Mesenchymal stem cell (in vitro differentiated cells and primary cell): Measurements from ENCODE around the gene B4GALT3.

Experiments
- DNase-seq: peaks from one replicate; pipeline ENCODE4 v3.0.0-alpha.2; 2013
- H2AFZ ChIP-seq: one replicate; pipeline ENCODE4 v1.6.1; 2013; ENCODE audit warnings: low read depth, mild to moderate bottlenecking, control low read depth, inconsistent platforms, low read length, moderate library complexity
- H2AK5ac ChIP-seq: 2 replicates; pipeline ENCODE4 v1.6.1; 2013; ENCODE audit warnings: low read length, moderate library complexity, mild to moderate bottlenecking, inconsistent platforms; ENCODE audit not compliant: severe bottlenecking
- H2BK120ac ChIP-seq: one replicate; pipeline ENCODE4 v1.6.1; 2013; ENCODE audit warnings: low read depth, mild to moderate bottlenecking, inconsistent platforms, low read length, moderate library complexity
- H2BK12ac ChIP-seq, 2 experiments: one replicate each; pipeline ENCODE4 v1.6.1; 2013; ENCODE audit warnings: inconsistent platforms in 2 of 2, low read length in 2 of 2, mild to moderate bottlenecking in 2 of 2, moderate library complexity in 2 of 2, control low read depth in 1 of 2
- H2BK15ac ChIP-seq: one replicate; pipeline ENCODE4 v1.6.1; 2013; ENCODE audit warnings: mild to moderate bottlenecking, low read depth, inconsistent platforms; ENCODE audit not compliant: poor library complexity, severe bottlenecking
- H2BK5ac ChIP-seq: 2 replicates; pipeline ENCODE4 v1.6.1; 2013; ENCODE audit warnings: low read depth, mild to moderate bottlenecking, low read length, control low read depth, inconsistent platforms; ENCODE audit not compliant: poor library complexity, severe bottlenecking
- H3K14ac ChIP-seq, 2 experiments: one replicate each; pipeline ENCODE4 v1.6.1; 2013; ENCODE audit warnings: inconsistent platforms in 2 of 2, low read length in 2 of 2, control low read depth in 1 of 2, mild to moderate bottlenecking in 1 of 2, moderate library complexity in 1 of 2
- H3K18ac ChIP-seq, 2 experiments: one replicate each; pipeline ENCODE4 v1.6.1; 2013; ENCODE audit warnings: inconsistent platforms in 2 of 2, low read length in 2 of 2, control low read depth in 1 of 2, low read depth in 1 of 2, mild to moderate bottlenecking in 1 of 2
- H3K23ac ChIP-seq, 2 experiments: one replicate each; pipeline ENCODE4 v1.6.1; 2013; ENCODE audit warnings: inconsistent platforms in 2 of 2, low read length in 2 of 2, mild to moderate bottlenecking in 2 of 2, moderate library complexity in 2 of 2, control low read depth in 1 of 2
- H3K27ac ChIP-seq: 2 replicates; pipeline ENCODE4 v1.5.1; 2013; ENCODE audit warnings: mild to moderate bottlenecking, moderate library complexity, low read length, control low read depth, inconsistent platforms; ENCODE audit not compliant: poor library complexity, severe bottlenecking
- H3K27me3 ChIP-seq, 2 experiments: 2 replicates each; pipeline versions ENCODE4 v1.6.1 to v1.7.0; 2013; ENCODE audit warnings: low read length in 2 of 2, mild to moderate bottlenecking in 2 of 2, moderate library complexity in 2 of 2, control low read depth in 1 of 2, inconsistent platforms in 1 of 2; ENCODE audit not compliant: control insufficient read depth in 1 of 2, insufficient read depth in 1 of 2
- H3K36me3 ChIP-seq, 2 experiments: 2 replicates each; pipeline versions ENCODE4 v1.6.1 to v1.7.0; 2013; ENCODE audit warnings: low read length in 2 of 2, control low read depth in 1 of 2, inconsistent platforms in 1 of 2, low read depth in 1 of 2, mild to moderate bottlenecking in 1 of 2; ENCODE audit not compliant: insufficient read depth in 2 of 2, control insufficient read depth in 1 of 2
- H3K4ac ChIP-seq, 2 experiments: one replicate each; pipeline ENCODE4 v1.6.1; 2013; ENCODE audit warnings: inconsistent platforms in 2 of 2, low read length in 2 of 2, mild to moderate bottlenecking in 2 of 2, moderate library complexity in 2 of 2, control low read depth in 1 of 2, low read depth in 1 of 2
- H3K4me1 ChIP-seq: 2 replicates; pipeline ENCODE4 v1.6.1; 2013; ENCODE audit warnings: low read depth, low read length, control low read depth; ENCODE audit not compliant: control insufficient read depth, insufficient read depth
- H3K4me2 ChIP-seq: 2 replicates; pipeline ENCODE4 v1.6.1; 2013; ENCODE audit warnings: low read length, mild to moderate bottlenecking, inconsistent platforms; ENCODE audit not compliant: poor library complexity, severe bottlenecking
- H3K4me3 ChIP-seq, 2 experiments: 2 replicates each; pipeline versions ENCODE4 v1.5.1 to v1.7.0; 2013; ENCODE audit warnings: low read length in 2 of 2, mild to moderate bottlenecking in 2 of 2, control low read depth in 1 of 2, low read depth in 1 of 2; ENCODE audit not compliant: insufficient read depth in 1 of 2
- H3K79me1 ChIP-seq: replicated peaks from 2 replicates; pipeline ENCODE4 v1.6.1; 2013; ENCODE audit warnings: mild to moderate bottlenecking, control low read depth, low read length, inconsistent platforms; ENCODE audit not compliant: poor library complexity, severe bottlenecking
- H3K9ac ChIP-seq: 2 replicates; pipeline ENCODE4 v1.7.0; 2013; ENCODE audit warnings: mild to moderate bottlenecking, low read length, moderate library complexity
- H3K9me3 ChIP-seq: 2 replicates; pipeline ENCODE4 v1.7.0; 2013; ENCODE audit warnings: mild to moderate bottlenecking, low read length; ENCODE audit not compliant: control insufficient read depth
- H4K8ac ChIP-seq: one replicate; pipeline ENCODE4 v1.6.1; 2013; ENCODE audit warnings: inconsistent platforms, mild to moderate bottlenecking, low read length, moderate library complexity
- H4K91ac ChIP-seq: one replicate; pipeline ENCODE4 v1.6.1; 2013; ENCODE audit warnings: mild to moderate bottlenecking, low read length, inconsistent platforms
- whole genome bisulfite sequencing: methylation state at CpG from one replicate; pipeline ENCODE4 v1.1.7; 2013; ENCODE audit warnings: mixed read lengths; 5-methylcytosine and 5-hydroxymethylcytosine counted together

The B4GALT3 gene

DNA sequence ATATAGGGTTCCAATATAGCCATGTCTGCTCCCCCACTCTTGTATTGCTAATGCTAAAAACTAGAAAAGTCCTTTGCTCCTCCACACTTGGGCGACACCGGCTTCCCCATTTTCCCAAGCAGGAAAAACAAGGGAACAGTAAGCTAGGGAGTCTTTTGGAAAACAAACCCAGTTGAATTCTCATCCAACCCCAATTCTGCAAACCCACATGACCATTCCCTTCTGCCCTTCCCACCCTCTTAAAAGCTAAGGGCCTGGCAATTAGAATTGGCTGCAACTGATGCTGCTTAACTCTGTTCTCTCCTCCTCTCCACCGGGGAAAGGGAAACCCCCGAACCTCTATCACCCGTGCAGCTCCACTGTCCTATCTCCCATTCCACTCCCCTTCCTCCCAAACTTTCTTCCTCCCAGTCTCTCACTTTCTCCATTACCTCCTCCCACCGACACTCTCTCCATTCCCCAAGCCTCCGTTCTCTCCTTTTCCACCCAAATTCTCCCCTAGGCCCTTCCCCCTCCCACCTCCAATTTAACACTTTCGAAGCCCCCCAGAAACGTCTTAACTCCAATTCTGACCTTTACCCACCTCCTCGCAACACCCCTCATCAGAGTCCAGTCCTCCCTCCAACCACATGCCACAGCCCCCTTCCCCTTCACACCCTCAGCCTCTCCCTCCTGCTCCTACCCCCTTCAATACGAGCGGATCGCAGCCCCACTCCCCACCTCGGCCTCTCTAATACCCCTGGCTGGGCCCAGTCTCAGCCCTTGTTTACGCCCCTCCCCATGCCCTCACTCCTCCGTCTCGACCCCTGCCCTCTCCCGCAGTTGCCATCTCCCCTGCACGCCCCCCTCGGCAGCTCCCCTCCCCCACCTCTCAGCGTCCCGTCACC lies 45.5 kb downstream of the B4GALT3 start:
- peak overlapping the region; percentile 84 for H3K27ac ChIP-seq
- peak overlapping the region in 1 of 2 experiments; percentile 99 for H3K14ac ChIP-seq
- peak overlapping the region; percentile 95 for H3K9ac ChIP-seq
- H2BK15ac ChIP-seq = peak overlapping the region; percentile 73
- peak overlapping the region; percentile 88 to 98 for H3K18ac ChIP-seq
- H2BK120ac ChIP-seq = peak overlapping the region; percentile 93
- H3K9me3 ChIP-seq = no peaks in the 10 kb centered on the region
- peaks cover 10 to 39% of the 10 kb centered on the region in 2 experiments for H3K36me3 ChIP-seq
- H2AFZ ChIP-seq = peak overlapping the region; percentile 1
- peaks cover 26% of the 10 kb centered on the region for H3K79me1 ChIP-seq
- WGBS = 4% methylated on average over 20 of the region's 22 CpGs
- peak overlapping the region; percentile 44 for H4K91ac ChIP-seq
- H2AK5ac ChIP-seq = peak overlapping the region; percentile 18
- H4K8ac ChIP-seq = peak overlapping the region; percentile 91
- H3K27me3 ChIP-seq = no peaks in the 10 kb centered on the region
- H2BK12ac ChIP-seq = peak overlapping the region in 1 of 2 experiments; percentile 40
- DNase-seq = peak; percentile 66
- peak overlapping the region; percentile 91 for H3K4me2 ChIP-seq
- H3K23ac ChIP-seq = peak overlapping the region in 1 of 2 experiments; percentile 6
- H3K4me3 ChIP-seq = peak overlapping the region; percentile 75 to 94
- peaks cover 9% of the 10 kb centered on the region for H3K4me1 ChIP-seq
- peak overlapping the region; percentile 52 to 69 for H3K4ac ChIP-seq
- H2BK5ac ChIP-seq = no peak overlapping the region

DNA sequence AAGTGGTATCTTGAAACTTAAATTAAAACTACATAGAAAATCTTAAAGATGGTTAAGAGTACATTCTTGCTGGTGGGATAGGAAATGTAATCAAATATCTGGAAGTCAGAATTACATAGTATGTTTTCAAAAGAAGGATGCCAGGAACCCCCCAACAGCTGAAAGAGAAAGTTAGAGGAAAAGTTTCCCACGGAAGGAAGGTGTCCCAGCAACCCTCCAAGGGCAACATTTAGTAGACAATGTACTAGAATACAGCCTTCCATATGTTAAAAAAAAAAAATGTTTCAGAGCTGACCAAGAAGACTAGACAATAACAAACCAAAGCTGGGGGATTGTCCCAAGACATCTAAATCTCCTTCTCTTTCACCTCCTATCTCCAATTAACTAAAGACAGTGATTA lies 47.0 kb downstream of the B4GALT3 start:
- Histone ChIP-seq H3K36me3 (peaks cover 10 to 48% of the 10 kb centered on the region in 2 experiments), H2BK15ac (no peak overlapping the region), H3K27ac (no peak overlapping the region), H4K8ac (no peak overlapping the region), H3K9ac (peak overlapping the region; percentile 95), H3K23ac (no peak overlapping the region), H3K9me3 (no peaks in the 10 kb centered on the region), H2AFZ (no peak overlapping the region), H2BK120ac (no peak overlapping the region), H2AK5ac (no peak overlapping the region), H3K4me2 (peak overlapping the region; percentile 11), H3K79me1 (peaks cover 15% of the 10 kb centered on the region), H3K4ac (no peak overlapping the region), H3K27me3 (no peaks in the 10 kb centered on the region), H3K4me3 (peak overlapping the region in 1 of 2 experiments; percentile 94), H3K18ac (no peak overlapping the region), H2BK12ac (no peak overlapping the region), H3K4me1 (peaks cover 9% of the 10 kb centered on the region), H3K14ac (no peak overlapping the region), H4K91ac (no peak overlapping the region), H2BK5ac (no peak overlapping the region)
- DNase-seq = no peak
- 100% methylated on average over 1 of the region's 1 CpG for WGBS

DNA sequence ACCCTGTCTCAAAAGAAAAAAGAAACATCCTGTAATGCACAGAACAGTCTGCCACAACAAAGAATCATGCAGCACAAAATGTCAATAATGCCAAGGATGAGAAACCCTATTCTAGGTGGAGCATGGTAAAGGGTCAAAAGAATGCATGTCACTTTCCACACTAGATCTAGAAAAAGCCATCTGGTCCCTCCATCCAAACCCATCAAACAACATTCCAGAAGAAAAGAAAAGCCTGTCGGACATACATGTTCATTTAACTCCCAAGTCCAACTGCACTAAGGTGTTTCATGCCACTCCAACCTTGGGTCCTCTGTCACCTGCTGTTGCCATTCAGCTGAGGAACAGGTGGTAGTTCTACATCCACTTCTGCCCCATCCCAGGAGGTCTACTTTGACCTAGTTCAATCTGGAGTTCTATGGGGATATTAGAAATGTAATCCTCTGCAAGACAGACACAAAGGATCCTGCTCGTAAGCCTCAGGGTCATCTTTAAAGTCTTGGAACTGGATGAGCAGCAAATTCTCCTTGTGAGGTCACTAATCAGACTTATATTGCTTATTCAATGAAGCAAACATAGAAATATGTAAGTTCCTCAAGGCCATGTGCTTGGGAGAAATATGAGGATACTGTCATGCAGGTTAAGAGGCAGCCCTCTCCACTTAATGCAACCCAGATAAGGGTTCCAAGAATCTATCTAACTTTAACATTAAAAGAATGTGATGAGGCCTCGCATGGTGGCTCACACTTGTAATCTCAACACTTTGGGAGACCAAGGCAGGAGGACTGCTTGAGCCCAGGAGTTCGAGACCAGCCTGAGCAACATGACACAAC lies 48.5 kb downstream of the B4GALT3 start:
- H2BK5ac ChIP-seq = no peak overlapping the region
- no peak overlapping the region for H2AFZ ChIP-seq
- no peak overlapping the region for H3K23ac ChIP-seq
- H2BK15ac ChIP-seq = no peak overlapping the region
- no peak overlapping the region for H3K14ac ChIP-seq
- H3K9me3 ChIP-seq = no peaks in the 10 kb centered on the region
- H3K4me3 ChIP-seq = no peak overlapping the region
- H2BK12ac ChIP-seq = no peak overlapping the region
- H3K4ac ChIP-seq = no peak overlapping the region
- no peak overlapping the region for H3K9ac ChIP-seq
- H3K4me2 ChIP-seq = no peak overlapping the region
- no peaks in the 10 kb centered on the region for H3K27me3 ChIP-seq
- no peak overlapping the region for H4K8ac ChIP-seq
- DNase-seq = no peak
- no peak overlapping the region for H2BK120ac ChIP-seq
- H3K18ac ChIP-seq = no peak overlapping the region
- H3K36me3 ChIP-seq = peaks cover 15 to 61% of the 10 kb centered on the region in 2 experiments
- no peak overlapping the region for H2AK5ac ChIP-seq
- H3K27ac ChIP-seq = no peak overlapping the region
- peaks cover 1% of the 10 kb centered on the region for H3K4me1 ChIP-seq
- 100% methylated on average over 4 of the region's 4 CpGs for WGBS
- H4K91ac ChIP-seq = no peak overlapping the region
- H3K79me1 ChIP-seq = peaks cover 17% of the 10 kb centered on the region

DNA sequence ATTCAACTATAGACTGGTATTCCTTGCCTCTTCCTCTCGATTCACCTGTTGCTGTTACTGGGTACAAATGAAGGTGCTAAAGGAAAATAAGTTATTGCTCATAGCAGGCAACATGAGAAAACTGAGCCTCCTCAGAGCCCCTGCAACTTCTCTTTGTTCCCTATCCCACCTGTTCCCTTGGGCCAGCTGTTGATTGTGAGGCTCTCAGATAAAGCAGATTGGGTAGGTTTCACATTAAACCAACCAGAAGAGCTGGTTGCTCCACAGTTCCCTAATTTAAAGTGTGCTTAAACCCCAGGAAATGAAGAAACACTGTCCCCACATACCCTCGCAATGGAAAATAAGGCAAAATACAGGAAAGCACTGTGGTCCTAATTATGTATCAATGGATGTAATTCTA lies 49.7 kb downstream of the B4GALT3 start:
- WGBS = 100% methylated on average over 1 of the region's 2 CpGs

More for the DNA sequence above, 49.7 kb downstream of the B4GALT3 start:
- Histone ChIP-seq H2BK5ac (no peak overlapping the region), H3K23ac (no peak overlapping the region), H2BK12ac (no peak overlapping the region), H3K18ac (no peak overlapping the region), H3K4ac (no peak overlapping the region), H3K9ac (no peak overlapping the region), H3K4me1 (peaks cover 1% of the 10 kb centered on the region), H4K91ac (no peak overlapping the region), H3K27me3 (no peaks in the 10 kb centered on the region), H2BK120ac (no peak overlapping the region), H3K27ac (no peak overlapping the region), H3K4me2 (no peak overlapping the region), H3K4me3 (no peak overlapping the region), H4K8ac (no peak overlapping the region), H2BK15ac (no peak overlapping the region), H3K36me3 (peaks cover 27 to 71% of the 10 kb centered on the region in 2 experiments), H3K14ac (no peak overlapping the region), H3K9me3 (no peaks in the 10 kb centered on the region), H3K79me1 (peaks cover 22% of the 10 kb centered on the region), H2AK5ac (no peak overlapping the region), H2AFZ (no peak overlapping the region)
- DNase-seq = no peak
